ENCODE results near the gene CDIP1. TPM values are rescaled to one million over a fixed set of nuclear protein-coding genes. Genes with fewer than 3 reads are reported as not detected.

CDIP1 gene
- total RNA-seq, 1 experiment from 2014 or later: 28.6 TPM

DNA sequence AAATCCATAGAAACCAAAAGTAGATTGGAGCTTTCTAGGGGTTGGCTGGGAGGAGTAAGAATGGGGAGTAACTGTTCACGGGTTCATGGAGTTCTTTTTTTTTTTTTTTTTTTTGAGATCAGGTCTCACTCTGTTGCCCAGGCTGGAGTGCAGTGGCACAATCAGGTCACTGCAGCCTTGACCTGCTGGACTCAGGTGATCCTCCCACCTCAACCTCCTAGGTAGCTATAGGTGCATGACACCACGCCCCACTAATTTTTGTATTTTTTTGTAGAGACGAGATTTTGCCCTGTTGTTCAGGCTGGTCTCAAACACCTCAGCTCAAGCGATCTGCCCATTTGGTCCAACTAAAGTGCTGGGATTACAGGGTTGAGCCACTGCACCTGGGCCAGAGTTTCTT lies 65.7 kb downstream of the CDIP1 start:
- Histone ChIP-seq H3K27me3 (no peaks in the 10 kb centered on the region), H3K27ac (no peak overlapping the region), H3K4me3 (no peak overlapping the region), H3K9me3 (replicated peaks) (no peaks in the 10 kb centered on the region), H3K4me1 (no peaks in the 10 kb centered on the region; the same call in 1 of the 2 replicates), H3K36me3 (no peaks in the 10 kb centered on the region)
- DNase-seq: no peak

DNA sequence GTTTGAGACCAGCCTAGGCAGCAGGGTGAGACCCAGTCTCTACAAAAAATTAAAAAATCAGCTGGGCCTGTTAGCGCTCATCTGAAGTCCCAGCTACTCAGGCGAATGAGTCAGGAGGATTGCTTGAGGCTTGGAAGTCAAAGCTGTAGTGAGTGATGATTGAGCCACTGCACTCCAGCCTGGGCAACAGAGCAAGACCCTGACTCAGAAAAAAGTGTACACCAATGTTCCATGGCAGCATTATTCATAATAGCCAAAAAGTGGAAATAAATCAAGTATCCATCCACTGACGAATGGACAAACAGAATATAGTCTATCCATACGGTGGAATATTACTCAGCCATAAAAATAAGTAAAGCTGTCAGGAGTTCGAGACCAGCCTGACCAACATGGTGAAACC lies 66.7 kb downstream of the CDIP1 start:
- no peaks in the 10 kb centered on the region; the same call in 1 of the 2 replicates for H3K4me1 ChIP-seq
- H3K4me3 ChIP-seq: no peak overlapping the region
- no peak for DNase-seq
- H3K36me3 ChIP-seq: no peaks in the 10 kb centered on the region
- no peaks in the 10 kb centered on the region for H3K9me3 ChIP-seq (replicated peaks)
- no peaks in the 10 kb centered on the region for H3K27me3 ChIP-seq
- H3K27ac ChIP-seq: no peak overlapping the region

DNA sequence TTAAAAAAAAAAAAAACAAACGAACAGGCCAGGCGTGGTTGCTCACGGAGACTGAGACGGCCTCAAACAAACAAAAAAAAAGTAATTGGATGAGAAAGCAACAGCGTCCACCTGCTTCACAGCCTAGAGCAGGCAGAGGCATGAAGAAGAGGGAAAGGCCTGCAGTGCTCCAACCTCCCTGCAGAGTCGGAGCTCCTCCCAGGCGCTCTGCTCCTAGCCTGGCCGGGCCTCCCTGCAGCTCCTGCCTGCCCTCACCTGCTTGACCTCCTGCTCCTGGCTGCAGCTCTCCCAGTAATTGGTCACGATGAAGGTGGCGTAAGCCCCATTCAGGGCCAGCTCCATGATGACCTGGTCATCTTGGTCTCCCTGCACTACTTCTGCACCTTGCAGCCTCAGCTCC lies 69.6 kb downstream of the CDIP1 start:
- Histone ChIP-seq H3K27me3 (no peaks in the 10 kb centered on the region), H3K4me3 (no peak overlapping the region), H3K36me3 (no peaks in the 10 kb centered on the region), H3K9me3 (replicated peaks) (no peaks in the 10 kb centered on the region), H3K4me1 (no peaks in the 10 kb centered on the region), H3K27ac (no peak overlapping the region)
- DNase-seq: no peak

DNA sequence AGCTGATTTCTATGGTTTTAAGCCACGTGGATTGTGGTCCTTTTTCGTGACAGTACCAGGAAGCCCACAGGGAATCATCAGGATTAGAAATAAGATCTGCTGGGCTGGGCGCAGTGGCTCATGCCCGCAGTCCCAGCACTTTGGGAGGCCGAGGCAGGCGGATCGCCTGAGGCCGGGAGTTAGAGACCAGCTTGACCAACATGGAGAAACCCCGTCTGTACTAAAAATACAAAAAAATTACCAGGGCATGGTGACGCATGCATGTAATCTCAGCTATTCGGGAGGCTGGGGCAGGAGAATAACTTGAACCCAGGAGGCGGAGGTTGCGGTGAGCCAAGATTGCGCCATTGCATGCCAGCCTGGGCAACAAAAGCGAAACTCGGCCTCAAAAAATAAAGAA lies 70.7 kb downstream of the CDIP1 start:
- no peak overlapping the region for H3K4me3 ChIP-seq
- H3K36me3 ChIP-seq: no peaks in the 10 kb centered on the region
- H3K27me3 ChIP-seq: no peaks in the 10 kb centered on the region
- no peaks in the 10 kb centered on the region for H3K4me1 ChIP-seq
- H3K27ac ChIP-seq: no peak overlapping the region
- no peaks in the 10 kb centered on the region for H3K9me3 ChIP-seq (replicated peaks)
- no peak for DNase-seq

DNA sequence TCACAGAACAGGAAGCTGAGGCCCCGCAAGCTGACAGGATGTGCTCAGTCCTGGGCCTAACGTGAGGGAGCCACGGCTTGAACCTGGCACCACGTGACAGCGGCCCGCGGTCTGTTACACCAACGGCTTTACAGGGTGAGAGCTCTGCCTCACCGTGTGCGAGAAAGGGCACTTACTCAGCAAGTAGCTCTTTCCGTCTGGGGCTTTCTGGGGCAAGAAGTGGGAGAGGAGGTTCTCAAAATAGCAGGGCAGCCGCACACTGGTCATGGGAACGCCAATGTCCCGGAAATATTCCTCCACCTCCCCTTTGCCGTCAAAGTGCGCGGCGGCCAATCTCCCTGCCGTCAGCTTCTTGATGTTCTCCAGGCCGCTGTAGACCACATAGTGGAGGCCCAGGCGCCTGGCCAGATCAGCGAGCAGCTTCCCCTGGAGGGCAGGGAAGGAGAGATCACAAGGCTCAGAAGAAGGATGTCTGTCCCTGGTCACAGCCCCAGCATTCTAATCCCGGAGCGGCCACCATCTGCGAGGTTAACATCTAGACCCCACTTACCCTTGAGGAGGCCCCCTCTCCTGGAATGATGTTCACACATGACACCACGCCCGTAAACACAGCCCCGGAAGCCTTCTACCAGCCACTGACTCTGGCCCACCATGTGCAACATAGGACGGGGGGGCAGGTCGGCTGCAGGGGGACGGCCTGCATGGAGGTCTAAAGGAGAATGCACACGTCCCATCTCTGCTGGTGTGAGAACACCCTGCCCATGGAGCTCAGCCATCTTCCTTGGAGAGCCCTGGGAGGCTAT lies 72.4 kb downstream of the CDIP1 start:
- no peaks in the 10 kb centered on the region for H3K4me1 ChIP-seq
- no peaks in the 10 kb centered on the region for H3K36me3 ChIP-seq
- H3K9me3 ChIP-seq (replicated peaks): no peaks in the 10 kb centered on the region
- no peak overlapping the region for H3K27ac ChIP-seq
- H3K27me3 ChIP-seq: no peaks in the 10 kb centered on the region
- no peak overlapping the region for H3K4me3 ChIP-seq
- no peak for DNase-seq

DNA sequence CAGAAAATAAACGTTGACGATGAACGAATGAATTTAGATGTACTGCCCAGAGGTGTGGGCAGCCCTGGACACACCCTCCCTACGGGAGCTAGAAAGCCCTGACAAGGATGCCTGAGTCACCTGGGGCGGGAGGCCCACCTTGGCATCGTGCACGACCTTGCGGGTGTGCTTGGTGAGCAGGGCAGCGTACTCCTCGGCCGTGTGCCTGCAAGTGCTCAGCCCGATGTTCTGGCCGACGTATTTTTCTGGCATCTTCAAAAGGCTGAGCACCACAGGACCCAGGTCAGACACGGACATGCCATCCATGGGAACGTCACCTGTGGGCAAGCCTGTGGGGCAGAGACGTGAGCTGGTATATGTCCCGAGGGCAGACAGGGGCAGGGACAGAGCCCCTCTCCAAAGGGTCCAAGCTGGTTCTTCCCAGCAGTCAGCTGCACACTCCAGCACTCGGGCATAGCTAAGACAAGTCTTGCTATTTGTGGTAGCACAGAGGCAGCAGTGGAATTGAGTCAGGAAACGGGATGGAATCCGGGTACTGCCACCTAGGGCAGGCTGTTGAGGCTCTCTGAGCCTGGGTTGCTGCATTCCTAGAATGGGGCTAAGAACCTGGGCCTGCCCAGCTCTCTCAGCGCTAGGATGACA lies 74.9 kb downstream of the CDIP1 start:
- Histone ChIP-seq H3K27me3 (no peaks in the 10 kb centered on the region), H3K27ac (no peak overlapping the region), H3K4me1 (no peaks in the 10 kb centered on the region), H3K36me3 (peaks cover 2% of the 10 kb centered on the region; the same call in 1 of the 2 replicates), H3K4me3 (no peak overlapping the region), H3K9me3 (replicated peaks) (no peaks in the 10 kb centered on the region)
- no peak for DNase-seq

DNA sequence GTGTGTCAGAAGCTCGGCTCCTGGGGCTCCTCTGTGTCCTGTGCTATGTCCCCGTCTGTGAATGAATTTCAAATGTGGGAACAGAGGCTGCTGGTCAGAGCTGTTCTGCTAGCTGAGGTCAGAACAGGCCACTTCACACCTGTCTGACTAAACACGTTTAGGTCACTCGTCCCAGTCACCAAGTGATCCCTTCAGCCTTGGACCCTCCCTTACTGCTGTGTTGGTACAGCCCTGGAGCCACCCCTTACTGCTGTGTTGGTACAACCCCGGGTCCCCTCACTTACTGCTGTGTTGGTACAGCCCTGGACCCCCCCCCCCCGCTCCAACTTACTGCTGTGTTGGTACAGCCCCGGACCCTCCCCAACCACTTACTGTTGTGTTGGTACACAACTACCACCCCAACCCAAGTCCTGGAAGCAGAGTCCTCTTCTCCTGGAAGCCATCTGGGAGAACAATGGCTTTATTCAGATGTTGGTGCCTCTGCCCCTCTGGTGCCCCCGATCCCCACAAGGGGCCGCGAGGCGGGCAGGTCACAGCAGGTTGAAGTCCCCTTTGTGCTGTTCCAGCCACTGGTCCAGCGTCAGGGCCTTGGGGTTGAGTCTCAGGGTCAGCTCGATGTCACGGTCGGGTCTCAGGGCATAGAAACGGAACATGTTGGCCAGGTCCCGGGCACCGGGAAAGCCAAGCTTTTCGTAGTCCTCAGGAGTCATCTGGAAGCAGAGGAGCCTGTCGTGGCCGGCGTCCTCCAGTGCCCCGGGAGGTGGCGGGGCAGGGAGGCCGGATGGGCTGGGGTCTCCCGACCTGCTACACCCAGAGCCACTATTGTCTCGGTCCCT lies 77.1 kb downstream of the CDIP1 start:
- Histone ChIP-seq H3K4me3 (no peak overlapping the region), H3K4me1 (no peaks in the 10 kb centered on the region), H3K27me3 (no peaks in the 10 kb centered on the region), H3K36me3 (peaks cover 6% of the 10 kb centered on the region), H3K27ac (no peak overlapping the region), H3K9me3 (replicated peaks) (no peaks in the 10 kb centered on the region)
- DNase-seq: peak in 1 of 2 experiments; percentile 26

DNA sequence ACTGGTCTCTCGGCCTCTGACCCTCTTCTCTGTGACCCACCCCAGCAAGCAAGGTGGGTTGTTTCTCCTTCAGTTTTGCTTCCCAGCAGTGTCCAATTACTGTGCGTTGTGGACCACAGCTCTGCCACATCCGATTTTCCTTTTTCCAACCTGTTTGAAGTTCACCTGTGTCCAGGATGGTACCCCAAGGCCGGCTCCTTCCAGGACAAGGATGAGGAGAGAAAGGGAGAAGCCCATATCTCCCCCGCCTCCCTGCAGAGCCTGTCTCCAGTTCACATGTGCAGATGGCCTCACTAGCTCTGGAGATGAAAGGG lies 77.7 kb downstream of the CDIP1 start:
- Histone ChIP-seq H3K27ac (no peak overlapping the region), H3K27me3 (no peaks in the 10 kb centered on the region), H3K36me3 (peaks cover 6% of the 10 kb centered on the region)

More for the DNA sequence above, 77.7 kb downstream of the CDIP1 start:
- DNase-seq: no peak
- H3K4me3 ChIP-seq: no peak overlapping the region
- no peaks in the 10 kb centered on the region for H3K9me3 ChIP-seq (replicated peaks)
- H3K4me1 ChIP-seq: peaks cover 3% of the 10 kb centered on the region; the same call in 1 of the 2 replicates

Other genes with a start within 250 kb of the CDIP1 start
- gene GLIS2, start 222.7 kb downstream of the CDIP1 start, total RNA-seq (2014; rRNA removed; shearing (Covaris generic)): 1.6 and 1.9 TPM in 2 replicates
- 21.8 and 28.9 TPM in 2 replicates for gene PAM16, start 187.5 kb downstream of the CDIP1 start, total RNA-seq (2014; rRNA removed; shearing (Covaris generic))
- 0.18 and 0.28 TPM in 2 replicates for gene VASN, start 166.9 kb downstream of the CDIP1 start, total RNA-seq (2014; rRNA removed; shearing (Covaris generic))
- gene CORO7, start 122.2 kb downstream of the CDIP1 start, total RNA-seq (2014; rRNA removed; shearing (Covaris generic)): 48.2 and 49.7 TPM in 2 replicates
- 55.4 and 56.7 TPM in 2 replicates for gene DNAJA3, start 112.9 kb downstream of the CDIP1 start, total RNA-seq (2014; rRNA removed; shearing (Covaris generic))
- gene NMRAL1, start 64.1 kb downstream of the CDIP1 start, total RNA-seq (2014; rRNA removed; shearing (Covaris generic)): 0.79 and 2.2 TPM in 2 replicates
- gene HMOX2, start 62.4 kb downstream of the CDIP1 start, total RNA-seq (2014; rRNA removed; shearing (Covaris generic)): 22.0 and 24.2 TPM in 2 replicates
- not detected in 2 replicates for gene C16orf96, start 17.6 kb upstream of the CDIP1 start, total RNA-seq (2014; rRNA removed; shearing (Covaris generic))
- 5.5 and 8.7 TPM in 2 replicates for gene UBALD1, start 76.1 kb upstream of the CDIP1 start, total RNA-seq (2014; rRNA removed; shearing (Covaris generic))
- gene MGRN1, start 86.1 kb upstream of the CDIP1 start, total RNA-seq (2014; rRNA removed; shearing (Covaris generic)): 11.6 and 13.8 TPM in 2 replicates
- 22.3 and 23.6 TPM in 2 replicates for gene NUDT16L1, start 154.8 kb upstream of the CDIP1 start, total RNA-seq (2014; rRNA removed; shearing (Covaris generic))
- gene ANKS3, start 195.5 kb upstream of the CDIP1 start, total RNA-seq (2014; rRNA removed; shearing (Covaris generic)): 10.0 and 10.9 TPM in 2 replicates
- 0.06 and 0.25 TPM in 2 replicates for gene DNAAF8, start 195.8 kb upstream of the CDIP1 start, total RNA-seq (2014; rRNA removed; shearing (Covaris generic))
- gene ZNF500, start 228.4 kb upstream of the CDIP1 start, total RNA-seq (2014; rRNA removed; shearing (Covaris generic)): 7.6 and 7.8 TPM in 2 replicates
- gene SEPTIN12, start 249.6 kb upstream of the CDIP1 start, total RNA-seq (2014; rRNA removed; shearing (Covaris generic)): not detected in 2 replicates

All from SJCRH30 (cell line).